ENCODE data around the gene NXPH4. TPM values are rescaled to one million over a fixed set of nuclear protein-coding genes. Genes with fewer than 3 reads are reported as not detected.

Gene NXPH4
- total RNA-seq, 2 experiments from 2014 or later: 5.3 to 10.5 TPM

- no peak for DNase-seq (ENCODE audit: low spot score)
- BruUV-seq (replicated peaks): no TSS peak
- TF ChIP-seq CTCF (conservative IDR thresholded peaks at IDR 0.05; ENCODE audit: low read length) (no peak), EZH2phosphoT487 (IDR thresholded peaks at IDR 0.05; ENCODE audit: borderline replicate concordance, low read depth, low read length) (no peak)
- POLR2A ChIA-PET: no interaction called here
- Histone ChIP-seq H3K4me1 (ENCODE audit: insufficient read depth, low read length, poor library complexity, severe bottlenecking) (peaks cover 9% of the 10 kb centered on the region), H3K4me2 (ENCODE audit: low read length) (no peak overlapping the region), H3K27ac (ENCODE audit: low read depth, low read length, poor library complexity, severe bottlenecking) (no peak overlapping the region), H3K36me3 (ENCODE audit: insufficient read depth, low read length) (no peaks in the 10 kb centered on the region), H4K20me1 (ENCODE audit: insufficient read depth, low read length) (no peaks in the 10 kb centered on the region), H3K4me3 (ENCODE audit: low read depth, low read length, poor library complexity, severe bottlenecking) (no peak overlapping the region), H3K79me2 (ENCODE audit: insufficient read depth, low read depth, low read length) (no peaks in the 10 kb centered on the region), H3K9me2 (ENCODE audit: insufficient read depth, low read length) (no peaks in the 10 kb centered on the region), H3K9me3 (ENCODE audit: low read length) (no peaks in the 10 kb centered on the region), H2AFZ (ENCODE audit: low read length) (no peak overlapping the region)
- CTCF ChIA-PET (ENCODE audit: unreplicated experiment): no interaction called here
- intact Hi-C loops (cut with micrococcal nuclease; ENCODE audit: unreplicated experiment): loop anchor here (5.0 kb wide), 2 partner anchors 113 to 173 kb away; partner anchors contain the start of gene ZBTB39
These were observed 36.1 kb upstream of the NXPH4 start for GRCh38 chr12:57180321-57180989.

GRCh38 chr12:57181072-57181471, 35.5 kb upstream of the NXPH4 start:
- BruUV-seq (replicated peaks): no TSS peak
- Histone ChIP-seq H3K4me1 (ENCODE audit: insufficient read depth, low read length, poor library complexity, severe bottlenecking) (peaks cover 9% of the 10 kb centered on the region), H2AFZ (ENCODE audit: low read length) (no peak overlapping the region), H3K27ac (ENCODE audit: low read depth, low read length, poor library complexity, severe bottlenecking) (no peak overlapping the region), H3K4me2 (ENCODE audit: low read length) (no peak overlapping the region), H3K4me3 (ENCODE audit: low read depth, low read length, poor library complexity, severe bottlenecking) (no peak overlapping the region), H3K36me3 (ENCODE audit: insufficient read depth, low read length) (no peaks in the 10 kb centered on the region), H3K9me2 (ENCODE audit: insufficient read depth, low read length) (no peaks in the 10 kb centered on the region), H3K9me3 (ENCODE audit: low read length) (no peaks in the 10 kb centered on the region), H3K79me2 (ENCODE audit: insufficient read depth, low read depth, low read length) (no peaks in the 10 kb centered on the region), H4K20me1 (ENCODE audit: insufficient read depth, low read length) (no peaks in the 10 kb centered on the region)
- no peak for DNase-seq (ENCODE audit: low spot score)
- ChIA-PET POLR2A (interaction anchor here (1.0 kb wide), 1 partner anchor 53 kb away, joined by 3 read pairs; the partner anchor contains the start of gene LRP1), CTCF (ENCODE audit: unreplicated experiment) (no interaction called here)
- TF ChIP-seq EZH2phosphoT487 (IDR thresholded peaks at IDR 0.05; ENCODE audit: borderline replicate concordance, low read depth, low read length) (no peak), CTCF (conservative IDR thresholded peaks at IDR 0.05; ENCODE audit: low read length) (no peak)
- intact Hi-C loops (cut with micrococcal nuclease; ENCODE audit: unreplicated experiment): loop anchor here (5.0 kb wide), 2 partner anchors 114 to 174 kb away; partner anchors contain the start of gene ZBTB39

GRCh38 chr12:57181561-57182155, 34.9 kb upstream of the NXPH4 start:
- H2AFZ ChIP-seq (ENCODE audit: low read length): no peak overlapping the region
- POLR2A ChIA-PET: interaction anchor here (1.0 kb wide), 1 partner anchor 53 kb away, joined by 3 read pairs; the partner anchor contains the start of gene LRP1
- CTCF ChIA-PET (ENCODE audit: unreplicated experiment): interaction anchor here (2.7 kb wide), 1 partner anchor 58 kb away, joined by 8 read pairs; no protein-coding TSS in a partner anchor
- no peaks in the 10 kb centered on the region for H3K9me2 ChIP-seq (ENCODE audit: insufficient read depth, low read length)
- H3K4me2 ChIP-seq (ENCODE audit: low read length): no peak overlapping the region
- no peaks in the 10 kb centered on the region for H3K9me3 ChIP-seq (ENCODE audit: low read length)
- no TSS peak for BruUV-seq (replicated peaks)
- DNase-seq (ENCODE audit: low spot score): no peak
- no peaks in the 10 kb centered on the region for H4K20me1 ChIP-seq (ENCODE audit: insufficient read depth, low read length)
- no peak overlapping the region for H3K4me3 ChIP-seq (ENCODE audit: low read depth, low read length, poor library complexity, severe bottlenecking)
- H3K79me2 ChIP-seq (ENCODE audit: insufficient read depth, low read depth, low read length): no peaks in the 10 kb centered on the region
- peaks cover 9% of the 10 kb centered on the region for H3K4me1 ChIP-seq (ENCODE audit: insufficient read depth, low read length, poor library complexity, severe bottlenecking)
- H3K27ac ChIP-seq (ENCODE audit: low read depth, low read length, poor library complexity, severe bottlenecking): no peak overlapping the region
- intact Hi-C loops (cut with micrococcal nuclease; ENCODE audit: unreplicated experiment): loop anchor here (5.0 kb wide), 2 partner anchors 114 to 174 kb away; partner anchors contain the start of gene ZBTB39
- H3K36me3 ChIP-seq (ENCODE audit: insufficient read depth, low read length): no peaks in the 10 kb centered on the region
- TF ChIP-seq EZH2phosphoT487 (IDR thresholded peaks at IDR 0.05; ENCODE audit: borderline replicate concordance, low read depth, low read length): no peak
- no peak for TF ChIP-seq CTCF (conservative IDR thresholded peaks at IDR 0.05; ENCODE audit: low read length)
